NOMO-1 treated with DMSO at 0.1 percent for 48 hours (cell line): Measurements from ENCODE around the gene SNAP47.
"Not testable (repeated sequence)": the region's sequence is repeated elsewhere in the genome, so short reads cannot be mapped to it uniquely, and the experiment has no call there.

Source experiments
- DNase-seq: peaks from one replicate; lab custom pipeline; 2025; ENCODE audit not compliant: unreplicated experiment; lab: John Stamatoyannopoulos, UW

SNAP47 gene

GRCh38 chr1:227734856-227735538 is at the start of gene SNAP47, which contains the start of gene JMJD4:
SNAP47 (plus strand) TSS chr1:227735435; CDS start chr1:227747737, 12,302 bp downstream.
JMJD4 (minus strand) TSS chr1:227735302; CDS start chr1:227735273, 29 bp downstream.
- peak; percentile 74 for DNase-seq

GRCh38 chr1:227685807-227686206 is 49.4 kb upstream of the SNAP47 start:
- no peak for DNase-seq

- DNase-seq = no peak
These were observed 37.8 kb upstream of the SNAP47 start for GRCh38 chr1:227697321-227697864.

- not testable (repeated sequence) for DNase-seq
These were observed 33.6 kb upstream of the SNAP47 start for GRCh38 chr1:227701631-227702030.

GRCh38 chr1:227707846-227708245 is 27.4 kb upstream of the SNAP47 start:
- no peak for DNase-seq

- DNase-seq = no peak
These were observed 25.8 kb upstream of the SNAP47 start for GRCh38 chr1:227709451-227709850.

GRCh38 chr1:227710474-227710873 is 24.8 kb upstream of the SNAP47 start:
- DNase-seq = not testable (repeated sequence)

GRCh38 chr1:227712648-227713047 is 22.6 kb upstream of the SNAP47 start:
- no peak for DNase-seq

- no peak for DNase-seq
These were observed 16.3 kb upstream of the SNAP47 start for GRCh38 chr1:227718932-227719331.

GRCh38 chr1:227723474-227723873 is 11.8 kb upstream of the SNAP47 start:
- no peak for DNase-seq

GRCh38 chr1:227725046-227725445 is 10.2 kb upstream of the SNAP47 start:
- DNase-seq = no peak

GRCh38 chr1:227726318-227726717 is 8.9 kb upstream of the SNAP47 start:
- no peak for DNase-seq

GRCh38 chr1:227726924-227727599 is 8.2 kb upstream of the SNAP47 start:
- no peak for DNase-seq

GRCh38 chr1:227728059-227728891 is 7.0 kb upstream of the SNAP47 start:
- peak; percentile 24 for DNase-seq

- DNase-seq = no peak
These were observed 6.4 kb upstream of the SNAP47 start for GRCh38 chr1:227728892-227729143.

GRCh38 chr1:227729144-227729880 is 5.9 kb upstream of the SNAP47 start:
- DNase-seq = no peak

- DNase-seq = peak; percentile 14
These were observed 5.2 kb upstream of the SNAP47 start for GRCh38 chr1:227729881-227730629.

GRCh38 chr1:227730630-227731151 is 4.5 kb upstream of the SNAP47 start:
- DNase-seq = no peak

GRCh38 chr1:227731241-227731677 is 4.0 kb upstream of the SNAP47 start:
- DNase-seq = no peak
